ENCODE measurements around the gene MMP10.

DNA sequence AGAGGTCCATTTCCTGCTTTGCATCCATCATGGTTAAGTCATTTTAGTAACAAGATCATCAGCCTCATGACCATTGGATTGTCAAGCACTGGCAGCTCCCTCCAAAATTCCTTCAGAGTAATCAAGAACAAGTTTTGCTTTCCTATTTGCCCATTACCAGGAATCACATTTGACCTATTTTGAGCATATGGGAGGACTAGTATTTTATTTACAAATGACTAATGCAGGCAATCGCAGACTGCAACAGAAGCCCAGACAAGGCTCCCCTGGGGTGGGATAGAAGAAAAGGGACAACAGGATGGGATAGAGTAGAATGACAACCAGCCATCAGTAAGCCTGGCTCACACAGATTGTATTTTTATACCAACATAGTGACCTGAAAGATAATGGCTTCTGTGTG lies 9.1 kb downstream of the MMP10 start:
- TF ChIP-seq POLR2A (IDR thresholded peaks at IDR 0.05; ENCODE audit: extremely low read depth, insufficient read length) (no peak), CTCF (IDR thresholded peaks at IDR 0.05; ENCODE audit: low read depth, low read length) (no peak)
